Liver (tissue), 9 donors: ENCODE results near the gene TMEM117. TPM values are rescaled to one million over a fixed set of nuclear protein-coding genes. Genes with fewer than 3 reads are reported as not detected.

Experiments
- DNase-seq: peaks from one replicate; pipeline ENCODE4 v3.0.0-alpha.2; 2017; ENCODE audit warnings: low spot score
- H3K27ac ChIP-seq, 2 donors: one replicate each; pipeline ENCODE4 v1.7.0; 2013; ENCODE audit warnings: inconsistent platforms in 2 of 2, low read length in 2 of 2, control low read depth in 1 of 2, low read depth in 1 of 2, mild to moderate bottlenecking in 1 of 2
- H3K27me3 ChIP-seq, 4 donors: one replicate each; pipeline versions ENCODE4 v1.6.1 to v1.7.0; 2013; ENCODE audit warnings: low read length in 3 of 4, inconsistent platforms in 1 of 4, mild to moderate bottlenecking in 1 of 4, moderate library complexity in 1 of 4; ENCODE audit not compliant: control insufficient read depth in 4 of 4, insufficient read depth in 4 of 4
- H3K36me3 ChIP-seq, 4 donors: one replicate each; pipeline versions ENCODE4 v1.6.1 to v1.7.0; 2013; ENCODE audit warnings: low read length in 3 of 4, mild to moderate bottlenecking in 3 of 4, low read depth in 1 of 4, moderate library complexity in 1 of 4; ENCODE audit not compliant: control insufficient read depth in 4 of 4, insufficient read depth in 3 of 4
- H3K4me1 ChIP-seq, 4 donors: one replicate each; pipeline versions ENCODE4 v1.6.1 to v1.7.0; 2013; ENCODE audit warnings: low read length in 3 of 4, mild to moderate bottlenecking in 3 of 4, moderate library complexity in 1 of 4; ENCODE audit not compliant: control insufficient read depth in 4 of 4, insufficient read depth in 4 of 4
- H3K4me3 ChIP-seq, 3 donors: one replicate each; pipeline versions ENCODE4 v1.6.1 to v1.7.0; 2013; ENCODE audit warnings: low read length in 3 of 3, control low read depth in 1 of 3, low read depth in 1 of 3, mild to moderate bottlenecking in 1 of 3
- H3K9ac ChIP-seq, 2 donors: one replicate each; pipeline ENCODE4 v1.7.0; 2013; ENCODE audit warnings: low read length in 2 of 2, mild to moderate bottlenecking in 2 of 2, moderate library complexity in 2 of 2, control low read depth in 1 of 2, low read depth in 1 of 2
- H3K9me3 ChIP-seq, 4 donors: one replicate each; pipeline versions ENCODE4 v1.6.1 to v1.7.0; 2013; ENCODE audit warnings: low read length in 3 of 4; ENCODE audit not compliant: control insufficient read depth in 4 of 4
- ATF3 ChIP-seq: IDR thresholded peaks from 2 replicates; pipeline ENCODE4 v1.6.1; 2016; ENCODE audit warnings: antibody characterized with exemption
- CTCF ChIP-seq: fragments of 150-350 bp; IDR thresholded peaks from 2 replicates; pipeline ENCODE4 v1.5.1; 2017; ENCODE audit warnings: improper control_type of control experiment, low read depth, low read length; ENCODE audit not compliant: missing input control
- FOXA1 ChIP-seq: IDR thresholded peaks from 2 replicates; pipeline ENCODE4 v1.6.1; 2016; ENCODE audit warnings: antibody characterized with exemption
- GABPA ChIP-seq, 2 donors: IDR thresholded peaks in 1 of 2; conservative IDR thresholded peaks in 1 of 2; 2 replicates each; pipeline ENCODE4 v1.6.1; 2016; ENCODE audit warnings: antibody characterized with exemption in 2 of 2, mild to moderate bottlenecking in 1 of 2, moderate library complexity in 1 of 2
- HNF4A ChIP-seq, 2 donors: conservative IDR thresholded peaks; 2 replicates each; pipeline ENCODE4 v1.6.1; 2016; ENCODE audit warnings: antibody characterized with exemption in 2 of 2, mild to moderate bottlenecking in 2 of 2
- RAD21 ChIP-seq, 2 donors: IDR thresholded peaks; 2 replicates each; pipeline ENCODE4 v1.6.1; 2016; ENCODE audit warnings: antibody characterized with exemption in 2 of 2, mild to moderate bottlenecking in 2 of 2
- REST ChIP-seq: IDR thresholded peaks from 2 replicates; pipeline ENCODE4 v1.6.1; 2016; ENCODE audit warnings: antibody characterized with exemption, mild to moderate bottlenecking
- RXRA ChIP-seq, 2 donors: IDR thresholded peaks; 2 replicates each; pipeline ENCODE4 v1.6.1; 2017 to 2018; ENCODE audit warnings: antibody characterized with exemption in 2 of 2, mild to moderate bottlenecking in 1 of 2
- TAF1 ChIP-seq: conservative IDR thresholded peaks from 2 replicates; pipeline ENCODE4 v1.6.1; 2016; ENCODE audit warnings: antibody characterized with exemption, mild to moderate bottlenecking
- YY1 ChIP-seq: IDR thresholded peaks from 2 replicates; pipeline ENCODE4 v1.6.1; 2016; ENCODE audit warnings: antibody characterized with exemption, mild to moderate bottlenecking
- WGBS: extraction: QIAGEN DNeasy Blood & Tissue Kit; methylation state at CpG from one replicate; pipeline ENCODE4 v1.1.7; 2013; 5-methylcytosine and 5-hydroxymethylcytosine counted together
- polyA plus RNA-seq, 2 donors: library from polyadenylated mRNA; stranded (reverse) in 1 of 2; unstranded in 1 of 2; fragments of 200-250 nt in 1 of 2; fragments of >200 nt in 1 of 2; fragmentation: Nextera tagmentation in 1 of 2; extraction: Ambion mirVana in 1 of 2; gene quantifications; one replicate each; pipeline versions ENCODE4 v1.2.1 to v1.2.3, GENCODE V29; 2013 to 2015
- total RNA-seq, 2 donors: library from RNA; depleted of rRNA; stranded (reverse); fragments of >200 nt; gene quantifications; one replicate each; pipeline ENCODE4 v1.2.3, GENCODE V29; 2014
- donor health status: healthy.
- donor health status: healthy.
- donor health status: healthy.
- donor health status: healthy.
- donor health status: healthy.

TMEM117 gene
- total and polyA plus RNA-seq, 4 donors = 2.0 to 5.9 (median 3.9) TPM

DNA sequence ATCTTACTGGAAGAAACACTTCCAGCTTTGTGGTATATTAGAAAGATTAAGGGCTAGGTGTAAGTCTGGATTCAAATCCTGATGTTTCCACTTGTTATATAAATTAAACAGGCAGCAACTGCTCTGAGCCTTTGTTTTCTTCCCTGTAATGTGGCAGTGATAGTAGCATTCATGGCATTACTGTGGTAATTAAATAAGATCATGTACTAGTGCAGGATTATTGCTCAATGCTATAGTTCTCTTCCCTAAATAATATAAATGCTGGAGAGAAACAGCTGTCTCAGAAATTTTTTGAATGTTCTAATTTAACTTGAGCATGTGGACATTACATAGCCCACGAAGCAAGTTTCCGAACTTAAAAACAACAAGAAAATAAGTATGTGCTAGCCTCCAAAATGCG lies 5.4 kb downstream of the TMEM117 start:
- H3K4me1 ChIP-seq = peaks cover 1 to 11% (median 5%) of the 10 kb centered on the region in 4 donors
- H3K27ac ChIP-seq = no peak overlapping the region
- TF ChIP-seq REST = no peak
- no peak for TF ChIP-seq GABPA (IDR thresholded peaks at IDR 0.05 in 1 of 2, conservative IDR thresholded peaks at IDR 0.05 in 1 of 2)
- TF ChIP-seq RAD21 (IDR thresholded peaks at IDR 0.05) = no peak
- no peak for TF ChIP-seq FOXA1
- no peak for TF ChIP-seq YY1
- no peak for TF ChIP-seq CTCF
- no peak for TF ChIP-seq TAF1
- TF ChIP-seq ATF3 = no peak
- TF ChIP-seq HNF4A (conservative IDR thresholded peaks at IDR 0.05) = no peak
- H3K9me3 ChIP-seq = no peaks in the 10 kb centered on the region
- no peak overlapping the region for H3K9ac ChIP-seq
- DNase-seq = no peak
- WGBS = 80% methylated on average over 3 of the region's 3 CpGs
- H3K27me3 ChIP-seq = no peaks in the 10 kb centered on the region
- no peak overlapping the region for H3K4me3 ChIP-seq
- peaks cover 0 to 3% (median 0%) of the 10 kb centered on the region in 4 donors for H3K36me3 ChIP-seq

DNA sequence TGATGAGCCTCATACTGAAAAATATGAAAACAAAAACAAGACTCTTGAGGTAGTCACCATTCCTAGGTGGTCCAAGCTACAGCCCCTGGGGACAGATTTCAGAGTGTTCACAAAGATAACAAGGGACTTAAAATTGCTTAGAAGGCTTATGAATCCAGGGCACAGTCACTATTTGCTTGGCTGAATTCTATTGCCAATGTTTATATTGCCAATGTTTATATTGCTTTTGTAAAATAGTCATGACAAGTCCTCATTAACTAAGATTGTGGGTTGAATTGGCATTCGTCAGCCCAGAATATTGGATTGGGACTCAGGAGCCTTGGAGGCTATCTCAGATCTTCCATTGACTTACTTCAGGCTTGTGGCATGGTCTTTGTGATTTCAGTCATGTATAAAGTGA lies 6.4 kb downstream of the TMEM117 start:
- peaks cover 0 to 3% (median 0%) of the 10 kb centered on the region in 4 donors for H3K36me3 ChIP-seq
- H3K9ac ChIP-seq = no peak overlapping the region
- no peak overlapping the region for H3K4me3 ChIP-seq
- TF ChIP-seq ATF3 (no peak), REST (no peak), RXRA (IDR thresholded peaks at IDR 0.05) (no peak)
- WGBS = 74% methylated on average over 1 of the region's 1 CpG
- H3K9me3 ChIP-seq = no peaks in the 10 kb centered on the region
- H3K27ac ChIP-seq = no peak overlapping the region
- no peak for DNase-seq
- no peaks in the 10 kb centered on the region for H3K27me3 ChIP-seq
- H3K4me1 ChIP-seq = peaks cover 0 to 6% (median under 1%) of the 10 kb centered on the region in 4 donors
